Aorta (tissue), 5 donors: ENCODE measurements around the gene KCNK1. TPM values are rescaled to one million over a fixed set of nuclear protein-coding genes. Genes with fewer than 3 reads are reported as not detected.

Experiments
- ATAC-seq: fragments of 200-7000 bp; cut with Tn5 transposase; one replicate; pipeline ENCODE4 v1.9.1; 2022; ENCODE audit warnings: moderate library complexity; ENCODE audit not compliant: low FRiP score
- DNase-seq, 2 donors: peaks; one replicate each; pipeline ENCODE4 v3.0.0-alpha.2; 2020
- H3K27ac ChIP-seq, 2 donors: one replicate each; pipeline ENCODE4 v1.5.1; 2013; ENCODE audit warnings: low read length in 2 of 2, mild to moderate bottlenecking in 2 of 2, moderate library complexity in 2 of 2, control low read depth in 1 of 2, inconsistent platforms in 1 of 2, low read depth in 1 of 2
- H3K27me3 ChIP-seq, 2 donors: one replicate each; pipeline ENCODE4 v1.6.1; 2013; ENCODE audit warnings: control low read depth in 1 of 2, low read length in 1 of 2, mild to moderate bottlenecking in 1 of 2, moderate library complexity in 1 of 2; ENCODE audit not compliant: insufficient read depth in 2 of 2, control insufficient read depth in 1 of 2
- H3K36me3 ChIP-seq, 2 donors: one replicate each; pipeline ENCODE4 v1.6.1; 2013; ENCODE audit warnings: control low read depth in 1 of 2, low read length in 1 of 2, mild to moderate bottlenecking in 1 of 2; ENCODE audit not compliant: insufficient read depth in 2 of 2, control insufficient read depth in 1 of 2
- H3K4me1 ChIP-seq, 2 donors: one replicate each; pipeline ENCODE4 v1.6.1; 2013; ENCODE audit warnings: low read length in 2 of 2, control low read depth in 1 of 2, mild to moderate bottlenecking in 1 of 2, moderate library complexity in 1 of 2; ENCODE audit not compliant: insufficient read depth in 2 of 2, control insufficient read depth in 1 of 2
- H3K4me3 ChIP-seq, 2 donors: one replicate each; pipeline ENCODE4 v1.5.1; 2013; ENCODE audit warnings: low read length in 2 of 2, control low read depth in 1 of 2, mild to moderate bottlenecking in 1 of 2
- H3K9me3 ChIP-seq: one replicate; pipeline ENCODE4 v1.6.1; 2013; ENCODE audit warnings: mild to moderate bottlenecking, low read length; ENCODE audit not compliant: control insufficient read depth
- whole genome bisulfite sequencing, 2 donors: extraction: QIAGEN DNeasy Blood & Tissue Kit; methylation state at CpG; one replicate each; pipeline ENCODE4 v1.1.7; 2013; 5-methylcytosine and 5-hydroxymethylcytosine counted together
- intact Hi-C, 2 donors: fragments of 100-400 bp; cut with DNase I; formaldehyde crosslinking; loops; one replicate each; pipeline versions ENCODE4 v1.14.2 to v1.15.0; 2022
- polyA plus RNA-seq, 2 donors: library from polyadenylated mRNA; stranded (reverse); fragments of 200-250 nt; gene quantifications; one replicate each; pipeline ENCODE4 v1.2.3, GENCODE V29; 2013
- total RNA-seq, 2 donors: library from RNA; stranded (reverse); fragmentation: NEBNext Ultra II Directional; extraction: Animal tissue kit (Norgen Biotek cat#: 25700); gene quantifications; one replicate each; pipeline ENCODE4 v1.2.1, GENCODE V29; 2021
- donor health status: healthy with polysubstance abuse.
- donor health status: Bipolar disorder and iron deficiency.
- donor health status: DM: no; HTN: no; CAD: no.
- donor health status: DM: no; HTN: no; CAD: no.
- donor health status: DM: yes; HTN: yes; CAD: no.

KCNK1 gene
- total and polyA plus RNA-seq, 4 donors: 1.5 to 7.0 (median 5.9) TPM; not detected in 1

GRCh38 chr1:233707880-233708815, 94.2 kb downstream of the KCNK1 start:
- intact Hi-C loops: no loop called here

GRCh38 chr1:233710031-233710430, 96.1 kb downstream of the KCNK1 start:
- intact Hi-C loops: no loop called here
- WGBS, 2 donors: 87 to 93% methylated on average over 2 of the region's 2 CpGs

More at GRCh38 chr1:233707880-233708815, 94.2 kb downstream of the KCNK1 start:
- Histone ChIP-seq H3K36me3 (no peaks in the 10 kb centered on the region), H3K27ac (peak overlapping the region in 1 of 2 donors; percentile 38), H3K4me1 (peaks cover 2% of the 10 kb centered on the region in 2 donors), H3K4me3 (no peak overlapping the region), H3K27me3 (no peaks in the 10 kb centered on the region), H3K9me3 (no peaks in the 10 kb centered on the region)
- 39 to 45% methylated on average over 6 of the region's 6 CpGs for WGBS, 2 donors
- ATAC-seq (peak; percentile 20), DNase-seq (peak in 1 of 2 donors; percentile 55)

GRCh38 chr1:233710507-233710906, 96.6 kb downstream of the KCNK1 start:
- 70 to 73% methylated on average over 1 of the region's 1 CpG for WGBS, 2 donors
- ATAC-seq (no peak), DNase-seq (no peak)
- Histone ChIP-seq H3K27ac (no peak overlapping the region), H3K4me1 (peaks cover 2% of the 10 kb centered on the region in 2 donors), H3K36me3 (no peaks in the 10 kb centered on the region), H3K27me3 (no peaks in the 10 kb centered on the region), H3K9me3 (no peaks in the 10 kb centered on the region), H3K4me3 (no peak overlapping the region)
- intact Hi-C loops: no loop called here

More at GRCh38 chr1:233710031-233710430, 96.1 kb downstream of the KCNK1 start:
- Histone ChIP-seq H3K27me3 (no peaks in the 10 kb centered on the region), H3K9me3 (no peaks in the 10 kb centered on the region), H3K4me3 (no peak overlapping the region), H3K36me3 (no peaks in the 10 kb centered on the region), H3K27ac (no peak overlapping the region), H3K4me1 (peaks cover 2% of the 10 kb centered on the region in 2 donors)
- DNase-seq (no peak), ATAC-seq (no peak)

GRCh38 chr1:233714631-233715217, 100.8 kb downstream of the KCNK1 start:
- no peaks in the 10 kb centered on the region for H3K36me3 ChIP-seq

GRCh38 chr1:233718057-233718456, 104.2 kb downstream of the KCNK1 start:
- whole genome bisulfite sequencing, 2 donors: 90 to 93% methylated on average over 3 of the region's 3 CpGs
- Histone ChIP-seq H3K4me1 (no peaks in the 10 kb centered on the region), H3K27me3 (no peaks in the 10 kb centered on the region), H3K4me3 (no peak overlapping the region), H3K27ac (no peak overlapping the region), H3K36me3 (no peaks in the 10 kb centered on the region), H3K9me3 (peaks cover 3% of the 10 kb centered on the region)
- intact Hi-C loops: no loop called here
- no peak for ATAC-seq
- DNase-seq: no peak

More at GRCh38 chr1:233714631-233715217, 100.8 kb downstream of the KCNK1 start:
- H3K4me1 ChIP-seq: no peaks in the 10 kb centered on the region
- H3K4me3 ChIP-seq: no peak overlapping the region
- DNase-seq: no peak
- H3K9me3 ChIP-seq: peaks cover 3% of the 10 kb centered on the region
- intact Hi-C loops: no loop called here
- WGBS, 2 donors: 62 to 68% methylated on average over 4 of the region's 4 CpGs
- no peak for ATAC-seq
- H3K27ac ChIP-seq: no peak overlapping the region
- H3K27me3 ChIP-seq: no peaks in the 10 kb centered on the region

GRCh38 chr1:233719655-233720341, 105.9 kb downstream of the KCNK1 start:
- intact Hi-C loops: no loop called here
- Histone ChIP-seq H3K27me3 (no peaks in the 10 kb centered on the region), H3K4me3 (no peak overlapping the region), H3K36me3 (no peaks in the 10 kb centered on the region), H3K4me1 (no peaks in the 10 kb centered on the region), H3K27ac (no peak overlapping the region), H3K9me3 (peaks cover 3% of the 10 kb centered on the region)
- WGBS, 2 donors: 85 to 88% methylated on average over 4 of the region's 4 CpGs
- no peak for DNase-seq
- no peak for ATAC-seq

- DNase-seq: no peak
- Histone ChIP-seq H3K4me1 (no peaks in the 10 kb centered on the region), H3K4me3 (no peak overlapping the region), H3K27me3 (no peaks in the 10 kb centered on the region), H3K27ac (no peak overlapping the region), H3K36me3 (no peaks in the 10 kb centered on the region), H3K9me3 (peaks cover 3% of the 10 kb centered on the region)
- 59 to 66% methylated on average over 4 of the region's 4 CpGs for WGBS, 2 donors
- no peak for ATAC-seq
- intact Hi-C loops: no loop called here
These were observed 107.2 kb downstream of the KCNK1 start for GRCh38 chr1:233721004-233721595.
